Uterus (tissue), 4 donors: Measurements from ENCODE around the gene HDDC3. TPM values are rescaled to one million over a fixed set of nuclear protein-coding genes. Genes with fewer than 3 reads are reported as not detected.

Source experiments
- DNase-seq, 2 donors: peaks; one replicate each; pipeline ENCODE4 v3.0.0-alpha.2; 2019 to 2020
- H3K27ac ChIP-seq, 2 donors: fragments of 200-600 bp; sonication (generic); 1 replicate in 1 of 2; 2 replicates in 1 of 2; pipeline ENCODE4 v1.5.1; 2016 to 2018
- H3K27me3 ChIP-seq, 2 donors: fragments of 200-600 bp; sonication (generic); one replicate each; pipeline ENCODE4 v1.5.1; 2018 to 2019; ENCODE audit warnings: control low read depth in 1 of 2
- H3K36me3 ChIP-seq, 2 donors: fragments of 200-600 bp; sonication (generic); one replicate each; pipeline ENCODE4 v1.5.1; 2019; ENCODE audit warnings: control low read depth in 1 of 2
- H3K4me1 ChIP-seq, 2 donors: fragments of 200-600 bp; sonication (generic); one replicate each; pipeline ENCODE4 v1.5.1; 2018 to 2019; ENCODE audit warnings: control low read depth in 1 of 2
- H3K4me3 ChIP-seq, 2 donors: fragments of 200-600 bp; sonication (generic); 1 replicate in 1 of 2; 2 replicates in 1 of 2; pipeline ENCODE4 v1.5.1; 2018 to 2019; ENCODE audit warnings: mild to moderate bottlenecking in 1 of 2
- H3K9me3 ChIP-seq, 2 donors: fragments of 200-600 bp; sonication (generic); one replicate each; pipeline ENCODE4 v1.5.1; 2019; ENCODE audit warnings: control low read depth in 1 of 2
- POLR2A ChIP-seq, 2 donors: fragments of 450-650 bp; IDR thresholded peaks; one replicate each; pipeline ENCODE4 v1.6.1; 2016; ENCODE audit warnings: antibody characterized with exemption in 2 of 2, mild to moderate bottlenecking in 1 of 2, moderate library complexity in 1 of 2
- intact Hi-C: fragments of 100-400 bp; cut with DNase I; formaldehyde crosslinking; loops from one replicate; pipeline ENCODE4 v1.15.1; 2023; ENCODE audit warnings: low total_unique reads
- total RNA-seq, 4 donors: library from RNA; depleted of rRNA in 3 of 4; stranded (reverse); fragments of >200 nt in 3 of 4; gene quantifications; one replicate each; pipeline versions ENCODE4 v1.1.0 to v1.2.4, GENCODE V29; 2014 to 2023
- TF ChIP-seq, protein P1 (sequence below), 4 experiments: fragments of 200-600 bp in 2 of 4; fragments of 450-650 bp in 2 of 4; sonication (generic) in 2 of 4; IDR thresholded peaks; one replicate each; pipeline ENCODE4 v1.5.1; 2016 to 2019; ENCODE audit warnings: antibody characterized with exemption in 4 of 4, mild to moderate bottlenecking in 2 of 4, moderate library complexity in 1 of 4
- donor health status: DM: yes; HTN: yes; CAD: no.

HDDC3 gene
- total RNA-seq, 4 donors from 2014 or later: 0.59 to 14.0 (median 7.2) TPM

DNA sequence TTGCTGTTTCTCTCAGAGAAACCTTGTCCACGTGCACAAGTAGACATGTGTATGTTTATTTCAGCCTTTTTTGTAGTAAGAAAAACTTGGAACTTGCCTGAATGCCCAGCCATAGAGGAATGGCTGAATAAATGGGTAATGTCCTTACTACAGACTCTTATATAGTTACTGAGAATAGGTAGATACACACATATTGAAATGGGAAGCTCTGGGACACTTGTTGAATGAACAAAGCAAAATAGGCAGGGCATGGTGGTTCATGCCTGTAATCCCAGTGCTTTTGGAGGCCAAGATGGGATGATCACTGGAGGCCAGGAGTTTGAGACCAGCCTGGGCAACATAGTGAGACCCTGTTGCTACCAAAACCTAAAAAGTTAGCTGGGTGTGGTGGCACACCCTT, 4.5 kb upstream of the HDDC3 start:
- no peak for DNase-seq
- no peaks in the 10 kb centered on the region for H3K9me3 ChIP-seq
- no peak overlapping the region for H3K4me3 ChIP-seq
- no peaks in the 10 kb centered on the region for H3K27me3 ChIP-seq
- H3K4me1 ChIP-seq: peaks cover 0 to 8% of the 10 kb centered on the region in 2 donors
- H3K36me3 ChIP-seq: no peaks in the 10 kb centered on the region
- TF ChIP-seq POLR2A (IDR thresholded peaks at IDR 0.05): no peak
- TF ChIP-seq, protein P1, sequence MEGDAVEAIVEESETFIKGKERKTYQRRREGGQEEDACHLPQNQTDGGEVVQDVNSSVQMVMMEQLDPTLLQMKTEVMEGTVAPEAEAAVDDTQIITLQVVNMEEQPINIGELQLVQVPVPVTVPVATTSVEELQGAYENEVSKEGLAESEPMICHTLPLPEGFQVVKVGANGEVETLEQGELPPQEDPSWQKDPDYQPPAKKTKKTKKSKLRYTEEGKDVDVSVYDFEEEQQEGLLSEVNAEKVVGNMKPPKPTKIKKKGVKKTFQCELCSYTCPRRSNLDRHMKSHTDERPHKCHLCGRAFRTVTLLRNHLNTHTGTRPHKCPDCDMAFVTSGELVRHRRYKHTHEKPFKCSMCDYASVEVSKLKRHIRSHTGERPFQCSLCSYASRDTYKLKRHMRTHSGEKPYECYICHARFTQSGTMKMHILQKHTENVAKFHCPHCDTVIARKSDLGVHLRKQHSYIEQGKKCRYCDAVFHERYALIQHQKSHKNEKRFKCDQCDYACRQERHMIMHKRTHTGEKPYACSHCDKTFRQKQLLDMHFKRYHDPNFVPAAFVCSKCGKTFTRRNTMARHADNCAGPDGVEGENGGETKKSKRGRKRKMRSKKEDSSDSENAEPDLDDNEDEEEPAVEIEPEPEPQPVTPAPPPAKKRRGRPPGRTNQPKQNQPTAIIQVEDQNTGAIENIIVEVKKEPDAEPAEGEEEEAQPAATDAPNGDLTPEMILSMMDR (IDR thresholded peaks at IDR 0.05): no peak
- no peak overlapping the region for H3K27ac ChIP-seq
- intact Hi-C loops: no loop called here

DNA sequence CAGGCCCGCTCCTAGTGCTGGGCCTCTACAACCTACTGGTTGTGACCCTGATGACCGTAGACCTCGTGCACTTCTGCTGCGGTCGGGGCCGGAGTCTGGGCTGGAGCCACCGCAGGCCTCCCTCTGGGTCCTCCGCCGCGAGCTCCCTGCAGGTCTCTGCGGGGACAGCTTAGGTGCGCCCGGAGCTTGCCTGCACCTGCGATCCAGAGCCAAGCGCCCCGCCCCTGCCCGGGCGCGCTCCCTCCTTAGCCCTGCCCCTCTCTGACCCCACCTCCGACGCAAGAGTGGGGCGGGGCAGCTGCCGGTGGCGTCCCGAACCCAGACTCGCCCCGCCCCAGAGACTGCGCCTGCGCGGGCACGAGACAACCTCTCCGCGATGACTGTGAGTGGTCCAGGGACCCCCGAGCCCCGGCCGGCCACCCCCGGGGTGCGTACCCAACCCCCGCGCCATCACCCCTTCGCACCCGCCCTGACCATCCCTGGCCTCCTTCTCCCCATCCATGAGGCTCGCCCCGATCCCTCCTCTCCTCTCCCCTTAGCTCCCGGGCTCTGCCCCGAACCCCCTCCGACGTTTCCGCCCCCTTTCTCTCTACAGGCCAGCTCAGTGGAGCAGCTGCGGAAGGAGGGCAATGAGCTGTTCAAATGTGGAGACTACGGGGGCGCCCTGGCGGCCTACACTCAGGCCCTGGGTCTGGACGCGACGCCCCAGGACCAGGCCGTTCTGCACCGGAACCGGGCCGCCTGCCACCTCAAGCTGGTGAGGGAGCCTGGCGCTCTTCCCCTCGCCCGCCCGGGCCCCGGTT, 2.8 kb upstream of the HDDC3 start, which contains the start of gene UNC45A:
TSS of gene UNC45A (plus strand) at position 337 of the 803 bp plus-strand sequence. CDS start at position 377, 40 bp downstream.
- peak within 1 kb of the TSS; percentile 79 to 85 for H3K27ac ChIP-seq
- H3K36me3 ChIP-seq: no peaks in the 10 kb centered on the region
- H3K27me3 ChIP-seq: no peaks in the 10 kb centered on the region
- no peaks in the 10 kb centered on the region for H3K9me3 ChIP-seq
- TF ChIP-seq POLR2A (IDR thresholded peaks at IDR 0.05): peak; percentile 51 to 59
- TF ChIP-seq, protein P1 (IDR thresholded peaks at IDR 0.05): no peak
- H3K4me3 ChIP-seq: peak within 1 kb of the TSS; percentile 60 to 73
- peak; percentile 88 to 91 for DNase-seq
- intact Hi-C loops: no loop called here
- H3K4me1 ChIP-seq: peaks cover 0 to 17% of the 10 kb centered on the region in 2 donors

DNA sequence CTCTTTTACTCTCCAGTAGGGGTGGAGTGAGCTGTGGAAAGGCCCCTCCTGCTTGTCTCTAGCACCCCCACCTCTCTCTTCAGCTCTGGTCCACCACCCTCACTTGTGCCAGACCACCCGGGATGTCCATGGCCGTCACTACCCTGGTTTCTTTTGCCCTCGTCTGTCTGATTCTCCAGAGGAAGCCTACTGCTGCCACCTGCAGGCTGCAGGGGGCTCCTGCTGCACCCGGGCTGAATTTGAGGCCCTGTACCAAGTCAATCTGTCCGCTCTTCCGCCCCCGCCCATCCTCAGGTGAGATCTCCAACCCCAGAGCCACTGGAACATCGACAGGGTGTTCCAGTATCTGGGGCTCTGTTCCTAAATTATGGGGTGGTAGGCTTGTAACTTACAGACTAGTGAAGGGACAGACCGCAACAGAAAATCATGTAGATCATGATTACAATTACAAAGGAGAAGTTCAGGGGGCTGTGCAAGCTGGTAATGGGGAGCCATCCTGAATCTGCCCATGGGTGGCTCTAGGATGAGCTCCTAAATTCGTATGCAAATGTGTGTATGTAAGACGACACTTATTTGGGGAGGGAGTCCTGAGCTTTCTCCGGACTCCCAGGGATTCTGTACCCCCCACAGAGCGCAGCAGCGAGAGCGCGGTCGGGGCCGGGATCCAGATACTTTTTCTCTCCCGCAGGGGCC, 2.1 kb upstream of the HDDC3 start:
- Histone ChIP-seq H3K9me3 (no peaks in the 10 kb centered on the region), H3K36me3 (no peaks in the 10 kb centered on the region), H3K27ac (peak overlapping the region; percentile 79 to 85), H3K4me1 (peaks cover 0 to 17% of the 10 kb centered on the region in 2 donors), H3K27me3 (no peaks in the 10 kb centered on the region), H3K4me3 (peak overlapping the region; percentile 60 to 73)
- TF ChIP-seq, protein P1 (IDR thresholded peaks at IDR 0.05): peak; percentile 77 to 89 (median 84)
- TF ChIP-seq POLR2A (IDR thresholded peaks at IDR 0.05): no peak
- DNase-seq: peak; percentile 82 to 83
- intact Hi-C loops: no loop called here

DNA sequence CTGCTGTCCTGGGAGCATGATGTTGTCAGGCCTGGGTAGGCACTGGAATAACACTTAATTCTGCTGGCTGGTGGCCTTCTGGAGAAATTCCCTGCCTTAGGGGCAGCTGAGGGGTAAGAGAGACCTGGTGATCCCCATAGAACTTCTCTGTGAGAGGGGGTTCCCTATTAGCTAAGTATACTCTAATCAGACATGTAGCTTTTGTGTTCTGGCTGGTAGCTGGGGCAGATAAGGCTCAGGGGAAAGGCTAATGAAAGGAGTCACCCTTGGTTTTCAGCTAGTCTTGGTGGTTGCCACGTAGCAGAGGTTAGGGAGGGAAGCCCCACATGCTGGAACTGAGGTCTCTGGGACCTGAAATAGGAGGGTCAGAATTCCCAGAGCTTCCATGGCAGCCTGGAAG, 952 bp upstream of the HDDC3 start:
- Histone ChIP-seq H3K36me3 (no peaks in the 10 kb centered on the region), H3K9me3 (no peaks in the 10 kb centered on the region), H3K4me1 (peaks cover 0 to 17% of the 10 kb centered on the region in 2 donors), H3K27me3 (no peaks in the 10 kb centered on the region), H3K27ac (no peak overlapping the region), H3K4me3 (no peak overlapping the region)
- intact Hi-C loops: no loop called here
- TF ChIP-seq POLR2A (IDR thresholded peaks at IDR 0.05): no peak
- TF ChIP-seq, protein P1 (IDR thresholded peaks at IDR 0.05): no peak
- DNase-seq: no peak

DNA sequence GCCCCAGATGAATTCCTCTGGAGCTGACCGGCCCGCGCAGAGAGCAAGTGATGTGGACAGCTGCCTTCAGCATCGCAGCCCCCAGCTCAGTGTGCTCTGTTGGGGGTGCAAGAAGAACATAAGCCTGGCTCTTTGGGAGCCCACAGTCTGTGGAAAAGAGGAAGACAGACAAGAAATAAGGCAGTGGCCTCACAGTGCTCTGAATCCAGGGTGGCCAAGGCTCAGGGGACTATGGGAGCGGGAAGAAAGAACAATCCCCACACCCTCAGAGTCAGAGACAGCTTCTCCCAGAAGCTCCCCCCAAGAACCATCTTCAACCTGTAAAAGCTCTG, 277 bp upstream of the HDDC3 start:
- peak overlapping the region; percentile 85 to 89 for H3K27ac ChIP-seq
- no peaks in the 10 kb centered on the region for H3K27me3 ChIP-seq
- H3K4me1 ChIP-seq: peaks cover 0 to 12% of the 10 kb centered on the region in 2 donors
- TF ChIP-seq, protein P1 (IDR thresholded peaks at IDR 0.05): peak in 1 of 4 experiments; percentile 5
- no peak for TF ChIP-seq POLR2A (IDR thresholded peaks at IDR 0.05)
- no peak for DNase-seq
- intact Hi-C loops: no loop called here
- no peaks in the 10 kb centered on the region for H3K36me3 ChIP-seq
- peak overlapping the region; percentile 72 to 76 for H3K4me3 ChIP-seq
- no peaks in the 10 kb centered on the region for H3K9me3 ChIP-seq
